ENCODE results near the gene DES.
"Not testable (repeated sequence)": the region's sequence is repeated elsewhere in the genome, so short reads cannot be mapped to it uniquely, and the experiment has no call there.

- TF ChIP-seq EP300, CTCF, POLR2A (IDR thresholded peaks at IDR 0.05): not testable (repeated sequence)
Observed at GRCh38 chr2:219407343-219407742, 10.8 kb upstream of the DES start.
